Stomach (tissue), 9 donors: ENCODE data around the gene TADA2A. TPM values are rescaled to one million over a fixed set of nuclear protein-coding genes. Genes with fewer than 3 reads are reported as not detected.
"Not testable (repeated sequence)": the region's sequence is repeated elsewhere in the genome, so short reads cannot be mapped to it uniquely, and the experiment has no call there.

Source experiments
- DNase-seq, 2 donors: peaks; one replicate each; pipeline versions ENCODE4 v3.0.0 to v3.0.0-alpha.2; 2013 to 2019
- H3K27ac ChIP-seq, 5 donors: fragments of 200-600 bp in 4 of 5; sonication (generic) in 4 of 5; one replicate each; pipeline ENCODE4 v1.5.1; 2013 to 2019; ENCODE audit warnings: mild to moderate bottlenecking in 1 of 5, moderate library complexity in 1 of 5
- H3K27me3 ChIP-seq, 3 donors: fragments of 200-600 bp; sonication (generic); one replicate each; pipeline ENCODE4 v1.5.1; 2017 to 2019; ENCODE audit warnings: mixed run types in 1 of 3
- H3K36me3 ChIP-seq, 4 donors: fragments of 200-600 bp; sonication (generic); 1 replicate in 3 of 4; 2 replicates in 1 of 4; pipeline ENCODE4 v1.5.1; 2016 to 2019
- H3K4me1 ChIP-seq, 4 donors: fragments of 200-600 bp; sonication (generic); one replicate each; pipeline ENCODE4 v1.5.1; 2016 to 2019
- H3K4me3 ChIP-seq, 4 donors: fragments of 200-600 bp; sonication (generic) in 3 of 4; one replicate each; pipeline ENCODE4 v1.5.1; 2016 to 2019; ENCODE audit warnings: mild to moderate bottlenecking in 1 of 4
- H3K9me3 ChIP-seq, 4 donors: fragments of 200-600 bp; sonication (generic); one replicate each; pipeline ENCODE4 v1.5.1; 2016 to 2019
- EP300 ChIP-seq: sonication (generic); formaldehyde crosslinking; IDR thresholded peaks from one replicate; pipeline ENCODE4 v1.6.1; 2017; ENCODE audit warnings: antibody characterized with exemption
- POLR2A ChIP-seq, 4 donors: fragments of 450-650 bp; IDR thresholded peaks; one replicate each; pipeline ENCODE4 v1.6.1; 2016; ENCODE audit warnings: antibody characterized with exemption in 4 of 4, control low read depth in 2 of 4, mild to moderate bottlenecking in 1 of 4, moderate library complexity in 1 of 4
- POLR2AphosphoS5 ChIP-seq, 3 donors: sonication (generic); formaldehyde crosslinking; IDR thresholded peaks; one replicate each; pipeline ENCODE4 v1.6.1; 2016; ENCODE audit warnings: antibody characterized with exemption in 3 of 3
- WGBS, 5 donors: extraction: QIAGEN DNeasy Blood & Tissue Kit in 3 of 5; methylation state at CpG; one replicate each; pipeline versions ENCODE4 v1.1.5 to v1.1.7; 2013 to 2018; 5-methylcytosine and 5-hydroxymethylcytosine counted together
- intact Hi-C: fragments of 100-400 bp; cut with DNase I; formaldehyde crosslinking; loops from one replicate; pipeline ENCODE4 v1.15.1; 2023; ENCODE audit warnings: low total_unique reads
- polyA plus RNA-seq, 3 donors: library from polyadenylated mRNA; stranded (reverse); fragments of 200-250 nt; gene quantifications; one replicate each; pipeline ENCODE4 v1.2.3, GENCODE V29; 2013
- total RNA-seq, 5 donors: library from RNA; depleted of rRNA; stranded (reverse); fragments of >200 nt; gene quantifications; one replicate each; pipeline versions ENCODE4 v1.1.0 to v1.2.3, GENCODE V29; 2014 to 2016
- TF ChIP-seq, protein P1 (sequence below), 7 experiments: fragments of 450-650 bp in 4 of 7; fragments of 200-600 bp in 3 of 7; sonication (generic) in 3 of 7; IDR thresholded peaks; one replicate each; pipeline ENCODE4 v1.5.1; 2016 to 2019; ENCODE audit warnings: antibody characterized with exemption in 7 of 7, control low read depth in 2 of 7, mild to moderate bottlenecking in 1 of 7
- donor health status: healthy with polysubstance abuse.
- donor health status: Bipolar disorder and iron deficiency.
- donor health status: healthy.

TADA2A gene
- total and polyA plus RNA-seq, 8 donors: 6.5 to 54.3 (median 9.3) TPM

DNA sequence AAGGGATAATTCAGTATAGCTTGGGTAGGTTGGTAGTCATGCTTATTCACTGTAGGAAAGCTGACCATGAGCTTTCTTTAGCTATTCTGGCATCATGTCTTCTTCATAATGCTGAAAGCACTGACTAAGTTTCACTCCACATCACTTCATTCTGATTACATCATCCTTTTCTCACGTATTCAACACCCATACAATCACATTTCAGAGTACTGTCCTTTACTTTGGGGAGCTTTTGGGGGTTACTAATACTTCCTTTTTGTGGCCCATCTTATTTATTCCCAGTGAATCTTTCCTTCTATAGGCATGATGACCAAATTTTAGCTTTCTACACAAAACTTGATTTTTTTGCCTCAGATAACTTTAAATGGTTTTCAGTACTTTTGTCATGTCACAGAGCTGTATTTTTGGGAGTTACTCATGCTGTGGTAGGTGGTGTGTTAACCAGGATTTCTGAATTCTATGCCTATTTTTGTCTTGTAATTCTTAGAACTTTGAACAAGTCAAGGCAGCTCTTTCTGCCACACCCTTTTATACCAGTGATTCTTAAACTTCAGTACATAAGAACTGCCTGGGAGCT lies 23.5 kb downstream of the TADA2A start:
- no peak for DNase-seq
- Histone ChIP-seq H3K27me3 (no peaks in the 10 kb centered on the region), H3K27ac (no peak overlapping the region), H3K36me3 (peaks cover 42 to 85% (median 79%) of the 10 kb centered on the region in 4 donors), H3K9me3 (no peaks in the 10 kb centered on the region), H3K4me1 (no peaks in the 10 kb centered on the region), H3K4me3 (no peak overlapping the region)
- TF ChIP-seq POLR2AphosphoS5 (IDR thresholded peaks at IDR 0.05) (no peak), POLR2A (IDR thresholded peaks at IDR 0.05) (no peak), EP300 (no peak)
- TF ChIP-seq, protein P1, sequence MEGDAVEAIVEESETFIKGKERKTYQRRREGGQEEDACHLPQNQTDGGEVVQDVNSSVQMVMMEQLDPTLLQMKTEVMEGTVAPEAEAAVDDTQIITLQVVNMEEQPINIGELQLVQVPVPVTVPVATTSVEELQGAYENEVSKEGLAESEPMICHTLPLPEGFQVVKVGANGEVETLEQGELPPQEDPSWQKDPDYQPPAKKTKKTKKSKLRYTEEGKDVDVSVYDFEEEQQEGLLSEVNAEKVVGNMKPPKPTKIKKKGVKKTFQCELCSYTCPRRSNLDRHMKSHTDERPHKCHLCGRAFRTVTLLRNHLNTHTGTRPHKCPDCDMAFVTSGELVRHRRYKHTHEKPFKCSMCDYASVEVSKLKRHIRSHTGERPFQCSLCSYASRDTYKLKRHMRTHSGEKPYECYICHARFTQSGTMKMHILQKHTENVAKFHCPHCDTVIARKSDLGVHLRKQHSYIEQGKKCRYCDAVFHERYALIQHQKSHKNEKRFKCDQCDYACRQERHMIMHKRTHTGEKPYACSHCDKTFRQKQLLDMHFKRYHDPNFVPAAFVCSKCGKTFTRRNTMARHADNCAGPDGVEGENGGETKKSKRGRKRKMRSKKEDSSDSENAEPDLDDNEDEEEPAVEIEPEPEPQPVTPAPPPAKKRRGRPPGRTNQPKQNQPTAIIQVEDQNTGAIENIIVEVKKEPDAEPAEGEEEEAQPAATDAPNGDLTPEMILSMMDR (IDR thresholded peaks at IDR 0.05): no peak
- intact Hi-C loops: no loop called here
- WGBS, 5 donors: 47 to 65% (median 55%) methylated on average over 1 of the region's 1 CpG

DNA sequence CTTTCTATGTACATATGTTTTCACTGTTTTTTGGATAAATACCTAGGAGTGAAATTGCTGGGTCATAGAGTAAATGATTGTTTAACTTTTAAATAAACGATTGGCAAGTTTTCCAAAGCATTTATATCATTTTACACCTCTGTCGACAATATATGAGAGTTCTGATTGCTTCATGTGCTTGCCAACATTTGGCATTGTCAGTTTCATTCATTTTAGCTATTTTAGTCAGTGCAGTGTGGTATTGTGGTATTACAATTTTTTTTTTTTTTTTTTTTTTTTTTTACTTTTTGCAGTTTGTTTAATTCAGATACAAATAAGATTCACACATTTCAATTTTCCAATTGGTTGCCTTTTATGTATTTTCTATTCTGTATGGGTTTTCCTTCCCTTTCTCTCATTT lies 26.0 kb downstream of the TADA2A start:
- H3K27me3 ChIP-seq: no peaks in the 10 kb centered on the region
- peaks cover 24 to 82% (median 78%) of the 10 kb centered on the region in 4 donors for H3K36me3 ChIP-seq
- intact Hi-C loops: no loop called here
- no peaks in the 10 kb centered on the region for H3K4me1 ChIP-seq
- WGBS, 5 donors: 84 to 93% (median 89%) methylated on average over 2 of the region's 2 CpGs
- no peak for DNase-seq
- TF ChIP-seq EP300: no peak
- TF ChIP-seq POLR2AphosphoS5 (IDR thresholded peaks at IDR 0.05): no peak
- TF ChIP-seq, protein P1 (IDR thresholded peaks at IDR 0.05): no peak
- TF ChIP-seq POLR2A (IDR thresholded peaks at IDR 0.05): no peak
- no peak overlapping the region for H3K27ac ChIP-seq
- H3K9me3 ChIP-seq: no peaks in the 10 kb centered on the region
- no peak overlapping the region for H3K4me3 ChIP-seq

DNA sequence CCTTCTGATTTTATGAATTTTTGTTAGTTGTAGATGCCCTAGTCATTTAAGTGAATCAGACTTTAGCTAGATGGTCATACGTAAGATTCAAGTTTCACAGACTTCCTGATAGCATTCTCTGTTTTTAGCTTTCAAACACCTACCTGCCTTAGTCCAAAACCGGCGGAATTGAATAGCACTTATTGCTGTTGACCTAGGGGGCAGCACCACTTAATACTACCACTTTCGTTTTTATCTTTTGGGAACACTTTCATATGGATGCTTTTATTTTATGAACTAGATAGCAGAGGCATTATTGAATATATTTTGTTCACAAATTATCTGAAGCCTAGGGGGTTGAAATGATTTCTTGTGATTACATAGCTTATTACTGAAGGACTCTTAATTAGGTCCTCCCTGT lies 31.5 kb downstream of the TADA2A start:
- H3K4me3 ChIP-seq: no peak overlapping the region
- WGBS, 5 donors: 72 to 80% (median 79%) methylated on average over 4 of the region's 4 CpGs
- H3K9me3 ChIP-seq: no peaks in the 10 kb centered on the region
- no peaks in the 10 kb centered on the region for H3K4me1 ChIP-seq
- no peak for DNase-seq
- H3K27me3 ChIP-seq: no peaks in the 10 kb centered on the region
- H3K27ac ChIP-seq: no peak overlapping the region
- TF ChIP-seq POLR2A (IDR thresholded peaks at IDR 0.05) (no peak), POLR2AphosphoS5 (IDR thresholded peaks at IDR 0.05) (no peak), EP300 (no peak)
- TF ChIP-seq, protein P1 (IDR thresholded peaks at IDR 0.05): no peak
- intact Hi-C loops: no loop called here
- peaks cover 34 to 92% (median 87%) of the 10 kb centered on the region in 4 donors for H3K36me3 ChIP-seq

DNA sequence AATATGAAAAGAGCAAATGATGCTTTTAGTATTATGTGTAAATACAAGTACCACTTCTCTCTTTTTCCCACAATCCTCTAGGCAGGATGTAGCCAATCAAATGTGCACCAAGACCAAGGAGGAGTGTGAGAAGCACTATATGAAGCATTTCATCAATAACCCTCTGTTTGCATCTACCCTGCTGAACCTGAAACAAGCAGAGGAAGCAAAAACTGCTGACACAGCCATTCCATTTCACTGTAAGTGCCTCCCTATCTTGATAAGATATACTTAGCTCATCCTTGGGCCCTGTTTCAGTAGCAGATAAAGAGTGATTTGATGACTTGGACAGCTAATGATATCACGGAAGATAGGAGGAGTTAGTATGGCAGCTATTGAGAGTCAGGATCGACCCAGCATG lies 33.7 kb downstream of the TADA2A start:
- intact Hi-C loops: no loop called here
- Histone ChIP-seq H3K27me3 (no peaks in the 10 kb centered on the region), H3K27ac (no peak overlapping the region), H3K4me1 (no peaks in the 10 kb centered on the region), H3K9me3 (no peaks in the 10 kb centered on the region), H3K36me3 (peaks cover 54 to 98% (median 95%) of the 10 kb centered on the region in 4 donors), H3K4me3 (no peak overlapping the region)
- DNase-seq: no peak
- TF ChIP-seq, protein P1 (IDR thresholded peaks at IDR 0.05): no peak
- TF ChIP-seq POLR2AphosphoS5 (IDR thresholded peaks at IDR 0.05) (no peak), POLR2A (IDR thresholded peaks at IDR 0.05) (no peak), EP300 (no peak)
- WGBS, 5 donors: 93 to 100% (median 96%) methylated on average over 2 of the region's 2 CpGs

DNA sequence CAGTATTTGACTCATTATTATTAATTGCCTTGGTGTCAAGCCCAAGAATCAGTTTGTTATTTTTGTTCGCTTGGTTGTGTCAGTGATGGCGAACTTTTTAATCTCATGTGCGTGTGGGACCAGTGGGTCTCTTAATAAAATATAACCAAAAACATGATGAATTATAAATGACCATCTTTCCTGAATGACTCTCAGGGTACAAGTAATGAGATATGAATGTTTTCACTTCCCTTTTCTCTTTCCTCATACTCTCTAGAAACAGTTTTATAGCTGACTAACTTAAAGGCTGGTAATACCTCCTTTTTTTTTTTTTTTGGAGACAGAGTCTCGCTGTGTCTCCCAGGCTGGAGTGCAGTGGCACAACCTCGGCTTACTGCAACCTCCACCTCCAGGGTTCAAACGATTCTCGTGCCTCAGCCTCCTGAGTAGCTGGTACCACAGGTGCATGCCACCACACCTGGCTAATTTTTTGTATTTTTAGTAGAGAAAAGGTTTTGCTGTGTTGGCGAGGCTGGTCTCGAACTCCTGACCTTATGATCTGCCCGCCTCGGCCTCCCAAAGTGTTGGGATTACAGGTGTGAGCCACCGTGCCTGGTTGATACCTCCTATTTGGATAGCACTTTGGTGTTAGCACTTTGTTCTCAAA lies 34.8 kb downstream of the TADA2A start:
- intact Hi-C loops: not testable (repeated sequence)
- WGBS, 5 donors: 85 to 92% (median 91%) methylated on average over 12 of the region's 12 CpGs
- peaks cover 53 to 99% (median 96%) of the 10 kb centered on the region in 4 donors for H3K36me3 ChIP-seq

More for the DNA sequence above, 34.8 kb downstream of the TADA2A start:
- H3K4me3 ChIP-seq, H3K27ac ChIP-seq, H3K27me3 ChIP-seq, DNase-seq, H3K9me3 ChIP-seq, H3K4me1 ChIP-seq: not testable (repeated sequence)
